Left lobe of liver (tissue), 1 donor: ENCODE measurements around the gene REX1BD. TPM values are rescaled to one million over a fixed set of nuclear protein-coding genes. Genes with fewer than 3 reads are reported as not detected.

ENCODE experiments used
- total RNA-seq: library from RNA; stranded (reverse); gene quantifications from one replicate; pipeline ENCODE4 v1.2.1, GENCODE V29; 2021
- donor health status: DM: no; HTN: yes; CAD: no.

Gene REX1BD
- total RNA-seq, 1 donor from 2014 or later = 55.7 TPM

Other genes with a start within 250 kb of the REX1BD start
- gene PGPEP1, start 248.2 kb upstream of the REX1BD start, total RNA-seq = 62.4 TPM
- 3.2 TPM for gene GDF15, start 202.6 kb upstream of the REX1BD start, total RNA-seq
- gene LRRC25, start 191.2 kb upstream of the REX1BD start, total RNA-seq = 2.2 TPM
- gene SSBP4, start 169.4 kb upstream of the REX1BD start, total RNA-seq = 18.4 TPM
- 10.2 TPM for gene ISYNA1, start 150.7 kb upstream of the REX1BD start, total RNA-seq
- 11.2 TPM for gene ELL, start 66.7 kb upstream of the REX1BD start, total RNA-seq
- gene FKBP8, start 45.2 kb upstream of the REX1BD start, total RNA-seq = 116 TPM
- 30.4 TPM for gene KXD1, start 30.9 kb upstream of the REX1BD start, total RNA-seq
- 425 TPM for gene UBA52, start 16.9 kb upstream of the REX1BD start, total RNA-seq
- gene CRLF1, start 18.0 kb downstream of the REX1BD start, total RNA-seq = 0.20 TPM
- gene TMEM59L, start 24.1 kb downstream of the REX1BD start, total RNA-seq = not detected
- gene KLHL26, start 48.2 kb downstream of the REX1BD start, total RNA-seq = 6.1 TPM
- gene CRTC1, start 94.9 kb downstream of the REX1BD start, total RNA-seq = 6.2 TPM
- not detected for gene COMP, start 202.5 kb downstream of the REX1BD start, total RNA-seq
- gene UPF1, start 243.2 kb downstream of the REX1BD start, total RNA-seq = 43.5 TPM